C4-2B (cell line): ENCODE results near the gene AUP1.

Source experiments
- H3K27ac ChIP-seq: fragments of 450-650 bp; 2 replicates; pipeline ENCODE4 v1.5.1; 2017
- ZFX ChIP-seq: fragments of 450-650 bp; IDR thresholded peaks from 2 replicates; pipeline ENCODE4 v1.6.1; 2017
- TF ChIP-seq, protein P1 (sequence below): fragments of 450-650 bp; conservative IDR thresholded peaks from 2 replicates; pipeline ENCODE4 v1.5.1; 2017; ENCODE audit warnings: mild to moderate bottlenecking

AUP1 gene

GRCh38 chr2:74491648-74492544 is 37.6 kb downstream of the AUP1 start:
- H3K27ac ChIP-seq: no peak overlapping the region
- TF ChIP-seq, protein P1, sequence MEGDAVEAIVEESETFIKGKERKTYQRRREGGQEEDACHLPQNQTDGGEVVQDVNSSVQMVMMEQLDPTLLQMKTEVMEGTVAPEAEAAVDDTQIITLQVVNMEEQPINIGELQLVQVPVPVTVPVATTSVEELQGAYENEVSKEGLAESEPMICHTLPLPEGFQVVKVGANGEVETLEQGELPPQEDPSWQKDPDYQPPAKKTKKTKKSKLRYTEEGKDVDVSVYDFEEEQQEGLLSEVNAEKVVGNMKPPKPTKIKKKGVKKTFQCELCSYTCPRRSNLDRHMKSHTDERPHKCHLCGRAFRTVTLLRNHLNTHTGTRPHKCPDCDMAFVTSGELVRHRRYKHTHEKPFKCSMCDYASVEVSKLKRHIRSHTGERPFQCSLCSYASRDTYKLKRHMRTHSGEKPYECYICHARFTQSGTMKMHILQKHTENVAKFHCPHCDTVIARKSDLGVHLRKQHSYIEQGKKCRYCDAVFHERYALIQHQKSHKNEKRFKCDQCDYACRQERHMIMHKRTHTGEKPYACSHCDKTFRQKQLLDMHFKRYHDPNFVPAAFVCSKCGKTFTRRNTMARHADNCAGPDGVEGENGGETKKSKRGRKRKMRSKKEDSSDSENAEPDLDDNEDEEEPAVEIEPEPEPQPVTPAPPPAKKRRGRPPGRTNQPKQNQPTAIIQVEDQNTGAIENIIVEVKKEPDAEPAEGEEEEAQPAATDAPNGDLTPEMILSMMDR: no peak
- TF ChIP-seq ZFX: no peak

DNA sequence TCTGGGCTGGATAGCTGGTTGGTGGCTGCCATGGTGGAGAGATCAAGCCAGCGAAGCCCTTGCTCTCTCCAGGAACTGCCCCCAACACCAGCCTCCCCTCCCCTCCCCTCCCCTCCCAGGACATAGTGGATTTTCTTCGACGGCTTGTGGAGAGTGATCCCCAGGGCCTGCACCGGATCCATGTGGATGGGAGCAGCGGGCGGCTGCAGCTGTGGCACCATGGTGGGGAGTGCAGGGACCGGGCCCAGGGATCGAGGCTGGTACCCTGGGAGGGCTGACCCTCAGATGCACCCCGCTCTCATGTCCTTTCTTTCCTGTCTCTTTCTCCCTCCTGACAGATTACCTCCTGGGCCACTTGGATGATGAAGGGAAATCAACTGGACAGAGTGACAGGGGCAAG is 39.6 kb downstream of the AUP1 start:
- no peak overlapping the region for H3K27ac ChIP-seq
- TF ChIP-seq, protein P1: no peak
- TF ChIP-seq ZFX: no peak

- TF ChIP-seq ZFX: no peak
- TF ChIP-seq, protein P1: no peak
Observed at GRCh38 chr2:74488643-74489481, 40.6 kb downstream of the AUP1 start.

GRCh38 chr2:74486141-74486540 is 43.4 kb downstream of the AUP1 start:
- TF ChIP-seq, protein P1: no peak
- TF ChIP-seq ZFX: no peak
- no peak overlapping the region for H3K27ac ChIP-seq

More at GRCh38 chr2:74488643-74489481, 40.6 kb downstream of the AUP1 start:
- H3K27ac ChIP-seq: no peak overlapping the region

DNA sequence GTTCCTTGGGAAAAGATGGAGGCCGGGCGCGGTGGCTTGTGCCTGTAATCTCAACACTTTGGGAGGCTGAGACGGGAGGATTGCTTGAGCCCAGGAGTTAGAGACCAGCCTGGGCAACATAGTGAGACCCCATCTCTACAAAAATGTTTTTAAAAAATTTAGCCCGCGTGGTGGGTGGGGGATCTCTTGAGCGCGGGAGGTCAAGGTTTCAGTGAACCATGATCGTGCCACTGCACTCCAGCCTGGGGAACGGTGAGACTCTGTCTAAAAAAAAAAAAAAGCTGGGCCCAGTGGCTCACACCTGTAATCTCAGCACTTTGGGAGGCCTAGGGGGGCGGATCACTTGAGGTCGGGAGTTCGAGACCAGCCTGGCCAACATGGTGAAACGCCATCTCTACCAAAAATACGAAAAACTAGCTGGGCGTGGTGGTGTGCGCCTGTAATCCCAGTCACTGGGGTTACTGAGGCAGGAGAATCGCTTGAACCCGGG is 45.8 kb downstream of the AUP1 start:
- peak overlapping the region; percentile 85 for H3K27ac ChIP-seq

DNA sequence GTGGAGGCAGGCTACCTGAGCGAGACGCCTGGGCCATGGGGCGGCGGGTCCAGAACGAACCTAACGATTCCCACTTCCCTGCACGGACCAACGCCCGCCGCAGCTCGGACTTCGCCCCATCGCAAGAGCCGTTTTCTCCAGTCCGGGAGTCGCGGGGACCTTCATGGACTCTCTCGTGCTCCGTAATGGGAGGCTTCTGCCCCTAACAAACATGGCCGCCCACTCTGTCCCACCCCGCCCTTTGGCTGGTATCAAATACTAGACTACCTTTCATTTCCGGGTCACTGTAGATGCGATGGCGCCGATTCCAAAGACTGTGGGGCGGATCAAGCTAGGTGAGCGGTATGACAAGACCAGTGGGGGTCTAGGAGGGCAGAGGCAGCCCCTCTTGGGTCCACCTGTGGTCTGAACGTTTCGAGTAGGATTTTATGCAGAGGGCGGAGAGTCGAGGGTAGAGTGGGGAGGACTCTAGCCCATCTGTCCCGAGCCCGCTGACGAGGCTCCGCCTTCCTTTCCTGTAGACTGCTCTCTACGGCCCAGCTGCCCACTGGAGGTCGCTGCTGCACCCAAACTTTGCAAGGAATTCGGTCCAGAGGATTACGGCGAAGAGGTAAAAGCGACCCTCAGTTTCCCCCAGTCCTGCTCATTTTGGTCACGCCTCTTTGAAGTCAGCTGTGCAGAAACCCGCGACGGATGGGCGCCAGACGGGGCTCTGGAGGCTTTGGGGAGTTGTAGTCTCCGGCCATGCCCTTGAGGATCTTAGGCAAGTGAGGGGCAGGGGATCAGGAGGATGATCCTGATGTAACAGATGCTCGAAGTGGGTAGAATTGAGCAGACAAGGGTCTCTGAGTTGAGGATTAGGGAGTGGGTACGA is 46.5 kb downstream of the AUP1 start, which contains the start of the genes CCDC142 and TTC31:
CCDC142 (minus strand) TSS at position 198 of the 874 bp plus-strand sequence; CDS start at position 37, 161 bp downstream.
TTC31 (plus strand) TSS at position 281 of the 874 bp plus-strand sequence; CDS start at position 296, 15 bp downstream.
- TF ChIP-seq, protein P1: peak; percentile 77
- no peak for TF ChIP-seq ZFX
- peak within 1 kb of the TSS; percentile 85 for H3K27ac ChIP-seq
